Body of pancreas (tissue), 4 donors: ENCODE data around the gene SMARCB1.

Experiments
- CTCF ChIP-seq, 7 experiments: fragments of 450-650 bp in 4 of 7; fragments of 200-600 bp in 3 of 7; sonication (generic) in 3 of 7; IDR thresholded peaks; one replicate each; pipeline ENCODE4 v1.5.1; 2016 to 2019; ENCODE audit warnings: antibody characterized with exemption in 7 of 7
- POLR2A ChIP-seq, 3 donors: fragments of 450-650 bp; IDR thresholded peaks; one replicate each; pipeline ENCODE4 v1.6.1; 2016; ENCODE audit warnings: antibody characterized with exemption in 3 of 3, mild to moderate bottlenecking in 2 of 3

GRCh38 chr22:23759566-23759965 lies 27.2 kb upstream of the SMARCB1 start:
- TF ChIP-seq POLR2A (IDR thresholded peaks at IDR 0.05) (no peak), CTCF (IDR thresholded peaks at IDR 0.05) (no peak)
